GM12878 (cell line): Measurements from ENCODE around the gene SETD1B. TPM values are rescaled to one million over a fixed set of nuclear protein-coding genes. Genes with fewer than 3 reads are reported as not detected.

Experiments
- BACH1 ChIP-seq: fragments of 450-650 bp; IDR thresholded peaks from 2 replicates; pipeline ENCODE4 v1.6.1; 2017; ENCODE audit warnings: mild to moderate bottlenecking, borderline replicate concordance
- CEBPZ ChIP-seq: fragments of 150-350 bp; IDR thresholded peaks from 2 replicates; pipeline ENCODE4 v1.6.1; 2016; ENCODE audit warnings: low read depth, low read length
- CHD4 ChIP-seq: fragments of 200-600 bp; sonication (generic); IDR thresholded peaks from 2 replicates; pipeline ENCODE4 v1.6.1; 2016; ENCODE audit warnings: mild to moderate bottlenecking
- CREM ChIP-seq: IDR thresholded peaks from 2 replicates; pipeline ENCODE4 v1.6.1; 2014; ENCODE audit warnings: antibody characterized with exemption, low read depth
- EED ChIP-seq: sonication (generic); IDR thresholded peaks from 2 replicates; pipeline ENCODE4 v1.6.1; 2016; ENCODE audit warnings: antibody characterized with exemption, low read depth
- IKZF1 ChIP-seq: fragments of 450-650 bp; conservative IDR thresholded peaks from 2 replicates; pipeline ENCODE4 v1.6.1; 2017; ENCODE audit warnings: antibody characterized with exemption, mild to moderate bottlenecking
- KAT2A ChIP-seq: conservative IDR thresholded peaks from 2 replicates; pipeline ENCODE4 v1.6.1; 2011; ENCODE audit warnings: low read depth, low read length; ENCODE audit not compliant: control insufficient read depth
- LARP7 ChIP-seq: fragments of 450-650 bp; IDR thresholded peaks from 2 replicates; pipeline ENCODE4 v1.6.1; 2017; ENCODE audit warnings: mild to moderate bottlenecking
- MTA2 ChIP-seq: fragments of 450-650 bp; IDR thresholded peaks from 2 replicates; pipeline ENCODE4 v1.6.1; 2016; ENCODE audit warnings: low read depth, mild to moderate bottlenecking, moderate library complexity
- MYB ChIP-seq: fragments of 150-350 bp; IDR thresholded peaks from 2 replicates; pipeline ENCODE4 v1.6.1; 2014; ENCODE audit warnings: mild to moderate bottlenecking, low read depth, low read length, borderline replicate concordance
- NR2C2 ChIP-seq: IDR thresholded peaks from 2 replicates; pipeline ENCODE4 v1.6.1; 2011; ENCODE audit warnings: borderline replicate concordance, low read depth; ENCODE audit not compliant: control insufficient read depth, insufficient read length
- NR2F1 ChIP-seq: fragments of 450-650 bp; conservative IDR thresholded peaks from 2 replicates; pipeline ENCODE4 v1.6.1; 2017; ENCODE audit warnings: mild to moderate bottlenecking
- PAX5 ChIP-seq: IDR thresholded peaks from 2 replicates; pipeline ENCODE4 v1.6.1; 2011; ENCODE audit warnings: low read depth, low read length, borderline replicate concordance
- POLR2A ChIP-seq: IDR thresholded peaks from 2 replicates; pipeline ENCODE4 v1.6.1; 2011; ENCODE audit warnings: low read depth, mild to moderate bottlenecking, low read length
- RUNX3 ChIP-seq: IDR thresholded peaks from 2 replicates; pipeline ENCODE4 v1.6.1; 2012; ENCODE audit warnings: low read length, inconsistent platforms
- SMARCA5 ChIP-seq: fragments of 450-650 bp; IDR thresholded peaks from 2 replicates; pipeline ENCODE4 v1.6.1; 2017; ENCODE audit warnings: mild to moderate bottlenecking
- SREBF2 ChIP-seq: IDR thresholded peaks from 2 replicates; pipeline ENCODE4 v1.6.1; 2012; ENCODE audit warnings: mild to moderate bottlenecking, low read length
- STAT1 ChIP-seq: fragments of 450-650 bp; conservative IDR thresholded peaks from 2 replicates; pipeline ENCODE4 v1.6.1; 2014; ENCODE audit warnings: antibody characterized with exemption, mild to moderate bottlenecking
- TBL1XR1 ChIP-seq: IDR thresholded peaks from 2 replicates; pipeline ENCODE4 v1.6.1; 2012; ENCODE audit warnings: low read depth, low read length, improper control_type of control experiment
- TCF12 ChIP-seq: IDR thresholded peaks from 2 replicates; pipeline ENCODE4 v1.6.1; 2011; ENCODE audit warnings: low read depth, mild to moderate bottlenecking, low read length
- TCF3 ChIP-seq: IDR thresholded peaks from 2 replicates; pipeline ENCODE4 v1.6.1; 2012; ENCODE audit warnings: low read depth, mild to moderate bottlenecking, low read length, borderline replicate concordance; ENCODE audit not compliant: insufficient read depth
- ZBTB33 ChIP-seq: fragments of 450-650 bp; IDR thresholded peaks from 2 replicates; pipeline ENCODE4 v1.6.1; 2017; ENCODE audit warnings: mild to moderate bottlenecking
- polyA plus RNA-seq, 11 experiments: library from polyadenylated mRNA; depleted of rRNA in 4 of 11; unstranded in 6 of 11; stranded (reverse) in 5 of 11; fragments of >200 nt; fragmentation: Nextera tagmentation in 4 of 11; fragmentation: Illumina TruSeq in 1 of 11; extraction: Ambion mirVana in 4 of 11; extraction: Trizol in 1 of 11; gene quantifications; 1 replicate in 1 of 11; 2 replicates in 10 of 11; pipeline versions ENCODE4 v1.2.1 to v1.2.3, GENCODE V29; 2011 to 2016; ENCODE audit warnings: inconsistent platforms in 2 of 11, missing spikeins in 2 of 11, low read depth in 1 of 11
- total RNA-seq, 4 experiments: library from RNA; depleted of rRNA in 3 of 4; stranded (reverse); fragments of >200 nt in 3 of 4; fragmentation: Illumina TruSeq in 1 of 4; extraction: Trizol in 1 of 4; gene quantifications; 2 replicates each; pipeline versions ENCODE4 v1.2.1 to v1.2.3, GENCODE V29; 2013 to 2021
- TF ChIP-seq, protein P1 (sequence below): fragments of 450-650 bp; IDR thresholded peaks from 2 replicates; pipeline ENCODE4 v1.6.1; 2017; ENCODE audit warnings: low read depth, mild to moderate bottlenecking, moderate library complexity
- TF ChIP-seq, protein P2 (sequence below): IDR thresholded peaks from 2 replicates; pipeline ENCODE4 v1.6.1; 2011; ENCODE audit warnings: low read depth, mild to moderate bottlenecking, low read length, moderate library complexity, borderline replicate concordance; ENCODE audit errors: extremely low read depth

Gene SETD1B
- total and polyA plus RNA-seq, 10 of the 15 experiments (the other 5 are each of a cell fraction or from before 2014, with no cell fraction given) = 0.50 to 17.3 (median 1.6) TPM

- TF ChIP-seq TCF12 = peak; percentile 94
- no peak for TF ChIP-seq CHD4
- peak; percentile 33; the same call in 1 of the 2 replicates for TF ChIP-seq NR2F1
- peak; percentile 80 for TF ChIP-seq EED
- no peak for TF ChIP-seq CEBPZ
- TF ChIP-seq LARP7 = peak; percentile 30; the same call in 1 of the 2 replicates
- TF ChIP-seq, protein P1, sequence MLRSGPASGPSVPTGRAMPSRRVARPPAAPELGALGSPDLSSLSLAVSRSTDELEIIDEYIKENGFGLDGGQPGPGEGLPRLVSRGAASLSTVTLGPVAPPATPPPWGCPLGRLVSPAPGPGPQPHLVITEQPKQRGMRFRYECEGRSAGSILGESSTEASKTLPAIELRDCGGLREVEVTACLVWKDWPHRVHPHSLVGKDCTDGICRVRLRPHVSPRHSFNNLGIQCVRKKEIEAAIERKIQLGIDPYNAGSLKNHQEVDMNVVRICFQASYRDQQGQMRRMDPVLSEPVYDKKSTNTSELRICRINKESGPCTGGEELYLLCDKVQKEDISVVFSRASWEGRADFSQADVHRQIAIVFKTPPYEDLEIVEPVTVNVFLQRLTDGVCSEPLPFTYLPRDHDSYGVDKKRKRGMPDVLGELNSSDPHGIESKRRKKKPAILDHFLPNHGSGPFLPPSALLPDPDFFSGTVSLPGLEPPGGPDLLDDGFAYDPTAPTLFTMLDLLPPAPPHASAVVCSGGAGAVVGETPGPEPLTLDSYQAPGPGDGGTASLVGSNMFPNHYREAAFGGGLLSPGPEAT = peak; percentile 87
- TF ChIP-seq PAX5 = peak; percentile 74; the same call in 1 of the 2 replicates
- no peak; the same call in 1 of the 2 replicates for TF ChIP-seq TBL1XR1
- TF ChIP-seq RUNX3 = peak; percentile 70
- TF ChIP-seq IKZF1 = peak; percentile 78
- TF ChIP-seq NR2C2 = no peak
- TF ChIP-seq, protein P2, sequence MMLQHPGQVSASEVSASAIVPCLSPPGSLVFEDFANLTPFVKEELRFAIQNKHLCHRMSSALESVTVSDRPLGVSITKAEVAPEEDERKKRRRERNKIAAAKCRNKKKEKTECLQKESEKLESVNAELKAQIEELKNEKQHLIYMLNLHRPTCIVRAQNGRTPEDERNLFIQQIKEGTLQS = no peak
- no peak for TF ChIP-seq KAT2A
- peak; percentile 89; the same call in 1 of the 2 replicates for TF ChIP-seq TCF3
- TF ChIP-seq SREBF2 = no peak
- 0 out of 2 replicates have a peak, but pooled peaks have one; percentile 39 for TF ChIP-seq BACH1
- no peak for TF ChIP-seq STAT1
- TF ChIP-seq MYB = no peak
- peak; percentile 40; the same call in 1 of the 2 replicates for TF ChIP-seq MTA2
- TF ChIP-seq ZBTB33 = no peak
- peak; percentile 37 for TF ChIP-seq POLR2A
- peak; percentile 23; the same call in 1 of the 2 replicates for TF ChIP-seq CREM
- peak; percentile 38; the same call in 1 of the 2 replicates for TF ChIP-seq SMARCA5
Observed at GRCh38 chr12:121781998-121782979, 21.5 kb upstream of the SETD1B start (continued).
